Measurements from ENCODE around the gene URB1.
"Not testable (repeated sequence)": the region's sequence is repeated elsewhere in the genome, so short reads cannot be mapped to it uniquely, and the experiment has no call there.

The URB1 gene, protein sequence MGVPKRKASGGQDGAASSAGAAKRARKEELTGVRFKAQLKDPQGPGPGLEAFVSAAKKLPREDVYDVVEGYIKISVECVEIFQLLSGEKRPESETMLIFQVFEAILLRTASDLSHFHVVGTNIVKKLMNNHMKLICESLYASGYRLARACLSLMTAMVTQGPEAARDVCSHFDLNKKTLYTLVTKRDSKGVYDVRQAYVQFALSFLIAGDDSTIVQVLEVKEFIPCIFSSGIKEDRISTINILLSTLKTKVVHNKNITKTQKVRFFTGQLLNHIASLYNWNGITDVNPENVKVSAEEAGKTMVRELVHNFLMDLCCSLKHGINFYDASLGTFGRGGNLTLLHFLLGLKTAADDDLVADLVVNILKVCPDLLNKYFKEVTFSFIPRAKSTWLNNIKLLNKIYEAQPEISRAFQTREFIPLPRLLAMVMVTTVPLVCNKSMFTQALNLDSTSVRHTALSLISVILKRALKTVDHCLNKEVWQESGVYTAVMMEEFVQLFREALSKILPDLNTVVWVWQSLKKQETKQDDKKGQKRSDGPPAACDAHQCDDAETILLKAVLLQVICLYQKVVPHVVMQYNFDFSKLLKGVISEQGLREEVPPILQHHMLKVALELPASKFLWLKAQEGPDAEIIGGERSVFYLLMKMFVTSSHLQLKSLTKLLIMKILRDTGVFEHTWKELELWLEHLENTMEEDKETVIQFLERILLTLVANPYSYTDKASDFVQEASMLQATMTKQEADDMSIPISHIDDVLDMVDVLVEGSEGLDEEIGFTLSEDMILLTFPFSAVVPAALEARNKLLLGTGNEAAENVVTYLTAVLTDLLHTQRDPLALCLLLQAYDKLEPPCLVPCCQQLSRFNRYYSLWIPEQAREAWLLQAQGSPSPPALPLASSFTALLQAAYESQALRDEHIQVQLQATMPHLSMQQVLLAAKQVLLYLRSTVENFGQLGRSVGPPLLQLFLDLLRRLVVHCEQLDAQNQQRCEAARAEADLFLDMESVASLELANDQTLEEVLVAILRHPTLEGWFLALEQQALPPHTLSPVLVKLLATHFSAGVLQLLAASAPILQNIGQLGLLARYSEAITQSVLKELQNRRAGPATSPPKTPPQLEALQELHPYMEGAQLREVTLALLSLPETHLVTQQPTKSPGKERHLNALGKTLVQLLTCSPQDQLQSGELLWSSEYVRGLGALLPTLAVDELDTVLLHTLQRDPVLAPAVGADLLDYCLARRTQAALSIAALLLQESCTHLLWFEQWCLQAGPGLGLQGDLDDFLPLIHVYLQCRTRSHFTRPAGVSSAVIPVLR (N-terminal part only)

DNA sequence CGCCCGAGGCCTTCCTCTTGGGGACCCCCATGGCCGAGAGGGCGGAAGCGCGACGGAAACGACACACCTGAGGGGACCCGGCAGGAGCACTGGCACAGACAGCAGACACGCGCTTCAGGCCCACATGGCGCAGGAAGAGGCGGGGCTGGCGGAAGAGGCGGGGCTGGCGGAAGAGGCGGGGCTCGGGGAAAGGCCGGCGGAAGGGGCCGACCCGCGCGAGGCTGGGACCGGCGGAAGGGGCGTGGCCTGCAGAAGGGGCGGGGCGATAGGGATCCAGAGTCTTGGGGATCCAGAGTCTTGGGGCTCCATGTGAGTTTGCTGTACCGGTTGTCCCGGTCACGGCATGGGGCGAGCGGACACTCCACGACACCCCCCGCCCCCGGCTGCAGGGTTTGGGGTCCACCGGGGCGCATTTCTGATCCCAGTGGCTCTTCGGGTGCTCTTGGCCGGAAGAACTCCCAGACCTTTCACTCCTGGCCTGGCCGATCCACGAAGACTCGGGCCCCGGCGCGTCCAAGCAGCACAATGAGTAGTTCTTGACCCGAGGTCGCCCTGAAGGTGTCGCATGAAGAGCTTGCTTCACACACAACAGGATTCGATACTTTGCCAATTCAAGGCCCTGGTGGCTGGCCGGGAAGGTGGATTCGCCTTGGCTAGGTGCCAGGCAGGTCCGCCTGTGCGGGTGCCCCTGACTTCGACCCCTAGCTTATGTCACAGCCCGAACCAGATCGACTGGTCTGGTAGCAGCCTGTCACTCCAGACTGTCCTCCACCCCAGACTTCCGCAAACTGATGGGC is at the start of gene URB1:
TSS of gene URB1 (minus strand) at position 133 of the 797 bp plus-strand sequence. CDS start at position 31, 102 bp downstream.
- DNase-seq (ENCODE audit: low read depth in 2 of 2), result peak; percentile 87 to 92

GRCh38 chr21:32437729-32438128 is 44.9 kb upstream of the URB1 start:
- no peak for DNase-seq (ENCODE audit: low read depth in 2 of 2)

DNA sequence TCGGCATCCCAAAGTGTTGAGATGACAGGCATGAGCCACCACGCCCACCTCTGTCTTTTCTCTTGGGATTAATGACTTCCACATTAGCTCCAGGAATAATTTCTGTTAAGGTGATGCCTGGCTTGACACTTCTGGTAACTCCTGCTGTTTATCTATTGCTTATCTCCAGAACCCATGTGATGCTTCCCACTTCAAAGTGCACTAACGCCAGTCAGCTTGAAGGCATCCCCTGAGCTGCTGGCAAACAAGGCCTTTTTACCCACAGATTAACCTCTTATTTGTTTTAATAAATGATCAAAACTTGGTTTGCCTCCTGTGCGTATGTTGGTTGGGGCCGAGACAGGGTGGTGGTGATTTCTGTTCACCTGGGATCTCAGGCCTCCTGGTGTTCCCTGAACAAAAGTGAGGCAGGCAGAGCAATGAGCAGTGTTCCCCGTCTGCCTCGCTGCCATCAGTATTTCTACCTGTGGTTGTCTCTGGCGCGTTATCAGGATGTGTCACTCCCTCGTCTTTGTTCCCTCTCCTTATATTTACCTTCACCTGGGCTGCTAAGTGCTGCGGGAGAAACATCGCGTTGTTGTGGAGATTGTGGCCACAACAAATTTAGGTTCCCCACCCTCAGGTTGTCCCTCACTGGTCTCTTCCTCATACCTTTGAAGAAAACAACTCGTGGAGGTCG is 40.3 kb upstream of the URB1 start:
- not testable (repeated sequence) for DNase-seq (ENCODE audit: low read depth in 2 of 2)

GRCh38 chr21:32427958-32428623 is 35.3 kb upstream of the URB1 start:
- no peak for DNase-seq (ENCODE audit: low read depth in 2 of 2)

DNA sequence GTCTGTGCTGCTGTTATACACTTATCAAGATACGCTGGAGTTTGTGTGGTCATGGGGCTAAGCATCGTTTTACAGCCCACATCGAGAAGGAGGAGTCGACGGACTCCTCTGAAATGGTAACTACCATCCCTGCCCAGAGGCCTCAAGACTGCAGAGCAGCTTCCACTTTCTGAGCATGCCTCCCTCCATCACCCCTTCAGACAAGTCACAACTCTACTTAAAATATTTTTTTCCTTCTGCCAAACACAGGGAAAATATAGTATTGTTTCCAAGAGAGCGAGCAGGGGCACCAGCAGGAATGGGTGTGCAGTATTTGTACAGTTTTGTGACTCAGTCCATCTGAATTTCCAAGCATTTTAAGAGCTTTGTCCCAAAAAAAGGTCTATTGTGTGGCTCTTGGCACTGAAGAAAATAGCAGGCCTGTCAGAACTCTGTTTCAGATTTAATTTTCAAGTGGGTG is 33.8 kb upstream of the URB1 start:
- DNase-seq (ENCODE audit: low read depth in 2 of 2), result no peak

GRCh38 chr21:32426066-32426465 is 33.3 kb upstream of the URB1 start:
- DNase-seq (ENCODE audit: low read depth in 2 of 2), result no peak

- no peak for DNase-seq (ENCODE audit: low read depth in 2 of 2)
Observed at GRCh38 chr21:32425628-32426027, 32.8 kb upstream of the URB1 start.

DNA sequence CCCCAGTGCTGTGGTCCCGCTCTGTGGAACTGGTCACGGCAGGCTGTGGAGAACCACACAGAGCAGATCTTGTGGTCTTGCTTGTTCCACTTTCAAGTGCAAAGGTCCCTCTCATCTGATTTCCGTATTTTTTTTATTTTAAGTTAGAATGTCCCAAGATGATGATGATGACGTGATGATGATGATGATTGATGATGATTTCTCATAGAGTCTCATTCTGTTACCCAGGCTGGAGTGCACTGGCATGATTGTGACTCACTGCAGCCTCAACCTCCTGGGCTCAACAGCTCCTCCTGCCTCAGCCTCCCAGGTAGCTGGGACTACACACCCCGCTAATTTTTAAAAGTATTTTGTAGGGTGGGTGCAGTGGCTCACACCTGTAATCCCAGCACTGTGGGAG is 31.9 kb upstream of the URB1 start:
- no peak for DNase-seq (ENCODE audit: low read depth in 2 of 2)

DNA sequence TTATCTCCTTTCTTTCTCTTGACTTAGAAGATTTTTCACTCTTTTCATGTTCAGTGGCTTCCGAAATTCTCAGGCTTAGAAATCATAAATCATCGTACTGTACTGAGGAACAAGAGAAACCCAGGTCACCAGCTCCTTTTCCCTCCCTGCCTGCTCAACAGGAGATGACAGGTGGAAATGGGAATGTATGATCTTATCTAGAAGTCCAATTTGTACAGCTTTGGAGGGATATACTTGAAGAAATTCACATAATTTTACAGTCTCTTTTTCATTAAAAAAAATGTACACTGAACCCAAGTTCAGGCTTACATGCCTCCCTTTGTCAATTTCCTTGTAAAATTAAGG is 31.4 kb upstream of the URB1 start:
- no peak for DNase-seq (ENCODE audit: low read depth in 2 of 2)

DNA sequence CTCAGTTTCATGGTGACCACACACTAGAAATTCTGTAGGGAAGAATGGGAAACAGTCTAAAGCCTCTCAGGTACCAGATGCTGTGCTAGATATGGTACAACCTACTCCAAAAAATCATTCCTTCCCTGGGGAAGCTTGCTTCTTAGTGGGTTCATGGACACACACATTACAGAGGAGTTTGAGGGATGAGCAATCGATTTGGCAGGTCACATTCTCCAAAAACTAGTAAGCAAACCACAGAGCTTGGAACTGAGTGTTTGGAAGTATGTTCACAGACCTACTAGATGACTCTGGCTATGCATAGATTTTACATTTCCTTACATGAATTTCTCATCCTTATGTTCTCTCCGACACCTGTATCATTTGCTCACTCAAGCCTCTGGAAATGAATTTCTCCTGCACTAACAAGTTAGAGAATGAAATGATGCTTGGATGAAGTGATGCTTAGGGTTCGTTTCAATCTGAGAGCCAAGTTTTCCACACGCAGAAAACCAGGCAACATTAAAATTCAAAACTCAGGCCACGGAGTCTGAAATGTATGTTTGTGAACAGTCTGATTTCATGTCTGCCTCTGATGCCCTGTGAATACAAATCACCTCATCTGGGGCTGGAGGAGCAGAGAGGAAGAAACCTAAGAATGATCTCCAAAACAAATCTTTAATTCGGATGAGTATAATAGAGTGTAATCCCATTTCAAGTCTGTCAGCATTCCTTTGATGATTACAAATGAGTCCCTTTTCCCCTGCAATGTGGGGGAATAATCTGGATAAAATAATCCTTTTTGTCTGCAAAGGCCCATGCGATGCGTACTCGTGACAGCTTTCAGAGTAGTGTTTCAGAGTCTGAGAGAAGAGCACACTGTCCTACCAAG is 30.7 kb upstream of the URB1 start:
- DNase-seq (ENCODE audit: low read depth in 2 of 2), result no peak

GRCh38 chr21:32422064-32422463 is 29.3 kb upstream of the URB1 start:
- no peak for DNase-seq (ENCODE audit: low read depth in 2 of 2)

- no peak for DNase-seq (ENCODE audit: low read depth in 2 of 2)
Observed at GRCh38 chr21:32418146-32418545, 25.3 kb upstream of the URB1 start.

- DNase-seq (ENCODE audit: low read depth in 2 of 2), result no peak
Observed at GRCh38 chr21:32415451-32416398, 22.9 kb upstream of the URB1 start.

GRCh38 chr21:32414579-32415358 is 22.0 kb upstream of the URB1 start:
- DNase-seq (ENCODE audit: low read depth in 2 of 2), result no peak

DNA sequence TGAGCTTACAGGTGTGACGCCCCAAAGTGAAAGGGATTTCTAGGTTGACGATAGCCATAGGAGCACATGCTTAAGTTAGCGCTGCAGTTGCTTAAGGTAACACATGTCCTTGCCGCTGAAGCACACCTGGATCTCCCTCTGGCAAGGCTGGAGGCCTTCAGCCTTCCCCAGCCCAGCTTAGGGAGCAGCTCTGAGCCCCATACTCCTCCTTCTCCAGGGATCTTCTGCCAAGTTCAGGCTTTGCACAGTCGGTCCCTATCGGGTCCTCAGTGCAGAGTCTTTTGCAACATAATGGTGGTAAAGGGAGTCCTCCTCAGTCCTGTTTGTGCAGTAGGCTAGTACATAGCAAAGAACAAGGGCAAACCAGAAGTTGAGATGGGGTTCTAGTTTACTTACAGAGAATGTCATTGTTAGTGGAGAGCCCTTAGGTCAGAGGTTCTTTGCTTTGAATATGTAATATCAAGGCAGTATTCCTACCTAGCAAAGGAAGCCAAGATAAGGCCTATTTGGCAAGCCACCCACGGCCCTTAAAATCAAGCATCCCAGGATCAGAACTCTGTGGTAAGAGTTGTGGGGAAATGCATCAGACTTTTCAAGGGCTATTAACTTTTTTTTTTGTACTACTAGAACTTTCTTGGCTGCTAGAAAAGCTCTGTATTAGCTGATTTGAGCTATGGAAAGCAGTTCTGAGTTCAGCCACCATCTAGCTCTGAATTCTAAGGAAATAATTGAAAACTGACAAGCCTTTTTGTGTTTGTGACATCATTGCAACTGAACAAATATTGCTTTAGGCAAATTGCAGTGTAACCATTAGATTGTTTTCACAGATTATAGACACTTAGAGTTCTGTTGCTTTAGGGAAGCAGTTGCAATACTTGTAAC is 21.1 kb upstream of the URB1 start:
- no peak for DNase-seq (ENCODE audit: low read depth in 2 of 2)

- no peak for DNase-seq (ENCODE audit: low read depth in 2 of 2)
Observed at GRCh38 chr21:32413015-32413504, 20.2 kb upstream of the URB1 start.
